GM10266 (cell line): ENCODE measurements around the gene COX5A.
A peak's percentile ranks its signal among the peaks of the same experiment; 100 is the strongest.

Experiments used
- DNase-seq: peaks from one replicate; pipeline ENCODE4 v3.0.0; 2012; ENCODE audit errors: extremely low spot score
- CTCF ChIP-seq: IDR thresholded peaks from 2 replicates; pipeline ENCODE4 v1.5.1; 2012; ENCODE audit warnings: mild to moderate bottlenecking, low read depth; ENCODE audit not compliant: control insufficient read depth, insufficient read depth; ENCODE audit errors: missing control alignments

Gene COX5A

GRCh38 chr15:74884428-74885223 lies 53.2 kb downstream of the COX5A start:
- DNase-seq, result no peak
- TF ChIP-seq CTCF, result no peak

DNA sequence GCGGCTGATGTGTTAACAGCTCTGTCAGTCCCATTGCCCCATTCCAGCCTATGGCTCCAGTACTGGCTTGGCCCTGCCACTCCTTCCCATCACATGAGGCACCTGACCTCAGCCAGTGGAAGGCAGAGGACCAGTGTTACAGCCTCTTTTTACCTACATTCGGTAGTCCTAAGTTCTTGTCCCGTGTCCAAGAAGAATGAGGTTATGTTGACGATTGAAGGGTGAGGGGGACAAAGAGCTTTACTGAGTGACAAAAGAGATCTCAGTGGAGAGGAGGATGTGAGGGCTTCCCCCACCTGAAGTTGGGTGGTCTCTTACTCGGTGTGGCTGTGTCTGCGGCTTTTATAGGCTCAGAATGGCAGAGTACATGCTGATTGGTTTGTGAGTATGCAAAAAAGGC lies 55.3 kb downstream of the COX5A start:
- DNase-seq, result no peak
- TF ChIP-seq CTCF, result no peak

GRCh38 chr15:74878273-74878672 lies 59.6 kb downstream of the COX5A start:
- TF ChIP-seq CTCF, result no peak
- no peak for DNase-seq

- TF ChIP-seq CTCF, result no peak
- no peak for DNase-seq
Observed at GRCh38 chr15:74873756-74874424, 64.0 kb downstream of the COX5A start.

GRCh38 chr15:74873036-74873755 lies 64.7 kb downstream of the COX5A start, which contains the start of gene SCAMP2:
Gene SCAMP2, minus strand, starts transcription at chr15:74873365. Its CDS starts 110 bp downstream, at chr15:74873255.
- DNase-seq, result peak; percentile 95
- TF ChIP-seq CTCF, result no peak

DNA sequence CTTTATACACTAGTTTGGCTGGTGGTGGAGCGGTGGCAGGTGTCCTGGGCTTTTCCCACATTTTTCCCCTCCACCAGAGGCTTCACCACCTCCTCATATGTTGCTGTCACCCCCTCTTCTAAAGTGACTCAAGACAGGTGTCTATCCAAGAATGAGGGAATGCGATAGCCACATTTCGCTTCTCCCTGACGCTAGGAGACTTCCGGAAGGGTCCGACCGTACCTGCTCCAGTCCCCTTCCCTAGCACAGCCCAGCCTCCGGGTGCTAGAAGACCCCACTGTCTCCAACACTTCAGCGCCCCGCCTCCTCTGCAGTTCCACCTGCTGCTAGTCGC lies 65.2 kb downstream of the COX5A start:
- no peak for TF ChIP-seq CTCF
- no peak for DNase-seq
